Gastrocnemius medialis (tissue), 4 donors: ENCODE data around the gene TEDDM1. TPM values are rescaled to one million over a fixed set of nuclear protein-coding genes. Genes with fewer than 3 reads are reported as not detected.

Source experiments
- ATAC-seq, 2 donors: fragments of 150-250 bp; one replicate each; pipeline ENCODE4 v1.9.1; 2016
- DNase-seq, 2 donors: peaks; one replicate each; pipeline ENCODE4 v3.0.0-alpha.2; 2019
- H3K27ac ChIP-seq, 4 donors: fragments of 200-600 bp; sonication (generic); 1 replicate in 1 of 4; 2 replicates in 3 of 4; pipeline ENCODE4 v1.5.1; 2016 to 2018; ENCODE audit warnings: mild to moderate bottlenecking in 2 of 4, moderate library complexity in 1 of 4
- H3K27me3 ChIP-seq, 3 donors: fragments of 200-600 bp; sonication (generic) in 2 of 3; 1 replicate in 1 of 3; 2 replicates in 2 of 3; pipeline versions ENCODE4 v1.5.1 to v1.6.0; 2016 to 2019; ENCODE audit warnings: mild to moderate bottlenecking in 1 of 3, moderate library complexity in 1 of 3
- H3K36me3 ChIP-seq, 2 donors: fragments of 200-600 bp; sonication (generic) in 1 of 2; one replicate each; pipeline ENCODE4 v1.5.1; 2017 to 2018
- H3K4me1 ChIP-seq, 2 donors: fragments of 200-600 bp; sonication (generic) in 1 of 2; one replicate each; pipeline ENCODE4 v1.5.1; 2016 to 2017; ENCODE audit warnings: mild to moderate bottlenecking in 2 of 2
- H3K4me3 ChIP-seq, 4 donors: fragments of 200-600 bp; sonication (generic) in 3 of 4; 1 replicate in 1 of 4; 2 replicates in 3 of 4; pipeline ENCODE4 v1.5.1; 2016 to 2019; ENCODE audit warnings: mild to moderate bottlenecking in 2 of 4
- H3K9me3 ChIP-seq, 3 donors: fragments of 200-600 bp; sonication (generic) in 2 of 3; 1 replicate in 1 of 3; 2 replicates in 2 of 3; pipeline ENCODE4 v1.5.1; 2016 to 2019
- POLR2A ChIP-seq, 2 donors: fragments of 450-650 bp; IDR thresholded peaks; one replicate each; pipeline ENCODE4 v1.6.1; 2017; ENCODE audit warnings: antibody characterized with exemption in 2 of 2, mild to moderate bottlenecking in 2 of 2, moderate library complexity in 2 of 2
- in situ Hi-C, 4 donors: fragments of 200-750 bp; cut with MboI; loops; one replicate each; pipeline versions ENCODE4 v1.15.0 to v1.8.0; 2017; ENCODE audit warnings: low sequenced_read_pairs in 4 of 4
- intact Hi-C: fragments of 100-400 bp; cut with DNase I; formaldehyde crosslinking; loops from one replicate; pipeline ENCODE4 v1.15.1; 2023; ENCODE audit warnings: low total_unique reads
- total RNA-seq, 4 donors: library from RNA; depleted of rRNA; stranded (reverse); fragments of >200 nt; gene quantifications; one replicate each; pipeline versions ENCODE4 v1.1.0 to v1.2.3, GENCODE V29; 2016
- TF ChIP-seq, protein P1 (sequence below), 5 experiments: fragments of 450-650 bp in 3 of 5; fragments of 200-600 bp in 2 of 5; sonication (generic) in 2 of 5; IDR thresholded peaks in 4 of 5; conservative IDR thresholded peaks in 1 of 5; 1 replicate in 4 of 5; 2 replicates in 1 of 5; pipeline ENCODE4 v1.5.1; 2016 to 2019; ENCODE audit warnings: antibody characterized with exemption in 5 of 5, mild to moderate bottlenecking in 3 of 5, moderate library complexity in 3 of 5

The TEDDM1 gene
- total RNA-seq, 4 donors from 2014 or later, result not detected

DNA sequence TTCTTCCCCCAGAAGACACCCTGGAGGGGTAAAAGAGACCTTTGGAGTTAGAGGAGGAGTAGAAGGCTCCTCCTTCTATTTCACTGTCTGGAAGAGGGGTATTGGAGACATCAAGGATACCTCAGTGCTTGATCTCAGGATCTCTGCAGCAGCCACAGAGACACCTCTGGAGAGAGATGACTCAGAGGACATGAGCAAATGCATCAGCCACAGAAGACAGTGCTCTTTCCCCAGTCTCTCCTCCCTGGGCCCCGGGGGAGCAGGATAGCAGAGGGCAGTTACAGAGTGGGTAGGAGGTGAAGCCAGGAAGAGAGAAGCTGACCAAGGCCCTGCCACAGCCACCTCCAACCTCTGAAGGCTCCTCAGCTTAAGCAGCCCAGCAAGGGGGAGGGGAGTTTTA lies 15.3 kb upstream of the TEDDM1 start:
- intact Hi-C loops, result no loop called here
- in situ Hi-C loops, result loop anchor here in 1 of 4 donors (25.0 kb wide), 1 partner anchor 928 kb away; the partner anchor contains the start of gene CACNA1E
- Histone ChIP-seq H3K27ac (no peak overlapping the region), H3K4me1 (peaks cover 3% of the 10 kb centered on the region in 2 donors), H3K9me3 (no peaks in the 10 kb centered on the region), H3K36me3 (no peaks in the 10 kb centered on the region), H3K27me3 (no peaks in the 10 kb centered on the region), H3K4me3 (no peak overlapping the region)
- DNase-seq (no peak), ATAC-seq (no peak)
- TF ChIP-seq, protein P1, sequence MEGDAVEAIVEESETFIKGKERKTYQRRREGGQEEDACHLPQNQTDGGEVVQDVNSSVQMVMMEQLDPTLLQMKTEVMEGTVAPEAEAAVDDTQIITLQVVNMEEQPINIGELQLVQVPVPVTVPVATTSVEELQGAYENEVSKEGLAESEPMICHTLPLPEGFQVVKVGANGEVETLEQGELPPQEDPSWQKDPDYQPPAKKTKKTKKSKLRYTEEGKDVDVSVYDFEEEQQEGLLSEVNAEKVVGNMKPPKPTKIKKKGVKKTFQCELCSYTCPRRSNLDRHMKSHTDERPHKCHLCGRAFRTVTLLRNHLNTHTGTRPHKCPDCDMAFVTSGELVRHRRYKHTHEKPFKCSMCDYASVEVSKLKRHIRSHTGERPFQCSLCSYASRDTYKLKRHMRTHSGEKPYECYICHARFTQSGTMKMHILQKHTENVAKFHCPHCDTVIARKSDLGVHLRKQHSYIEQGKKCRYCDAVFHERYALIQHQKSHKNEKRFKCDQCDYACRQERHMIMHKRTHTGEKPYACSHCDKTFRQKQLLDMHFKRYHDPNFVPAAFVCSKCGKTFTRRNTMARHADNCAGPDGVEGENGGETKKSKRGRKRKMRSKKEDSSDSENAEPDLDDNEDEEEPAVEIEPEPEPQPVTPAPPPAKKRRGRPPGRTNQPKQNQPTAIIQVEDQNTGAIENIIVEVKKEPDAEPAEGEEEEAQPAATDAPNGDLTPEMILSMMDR (IDR thresholded peaks at IDR 0.05 in 4 of 5, conservative IDR thresholded peaks at IDR 0.05 in 1 of 5), result no peak
- no peak for TF ChIP-seq POLR2A (IDR thresholded peaks at IDR 0.05)

DNA sequence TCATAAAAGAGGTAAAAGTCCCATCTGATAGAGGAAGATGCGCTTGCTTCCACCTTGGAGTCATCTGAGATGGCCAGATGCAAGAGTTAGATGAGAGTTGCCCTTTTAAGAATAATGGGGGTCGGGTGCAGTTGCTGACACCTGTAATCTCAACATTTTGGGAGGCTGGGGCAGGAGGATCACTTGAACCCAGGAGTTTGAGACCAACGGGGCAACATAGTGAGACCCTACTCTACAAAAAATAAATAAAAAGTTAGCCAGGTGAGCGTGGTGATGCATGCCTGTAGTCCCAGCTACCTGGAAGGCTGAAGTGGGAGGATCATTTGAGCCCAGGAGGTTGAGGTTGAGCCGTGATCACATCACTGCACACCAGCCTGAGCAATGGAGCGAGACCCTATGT lies 13.5 kb upstream of the TEDDM1 start:
- intact Hi-C loops, result no loop called here
- no peaks in the 10 kb centered on the region for H3K36me3 ChIP-seq
- H3K27me3 ChIP-seq, result no peaks in the 10 kb centered on the region
- H3K4me1 ChIP-seq, result peaks cover 10 to 13% of the 10 kb centered on the region in 2 donors
- no peak overlapping the region for H3K4me3 ChIP-seq
- no peaks in the 10 kb centered on the region for H3K9me3 ChIP-seq
- DNase-seq (no peak), ATAC-seq (no peak)
- TF ChIP-seq, protein P1 (IDR thresholded peaks at IDR 0.05 in 4 of 5, conservative IDR thresholded peaks at IDR 0.05 in 1 of 5), result no peak
- no peak for TF ChIP-seq POLR2A (IDR thresholded peaks at IDR 0.05)
- in situ Hi-C loops, result loop anchor here in 1 of 4 donors (25.0 kb wide), 1 partner anchor 927 kb away; the partner anchor contains the start of gene CACNA1E
- no peak overlapping the region for H3K27ac ChIP-seq

DNA sequence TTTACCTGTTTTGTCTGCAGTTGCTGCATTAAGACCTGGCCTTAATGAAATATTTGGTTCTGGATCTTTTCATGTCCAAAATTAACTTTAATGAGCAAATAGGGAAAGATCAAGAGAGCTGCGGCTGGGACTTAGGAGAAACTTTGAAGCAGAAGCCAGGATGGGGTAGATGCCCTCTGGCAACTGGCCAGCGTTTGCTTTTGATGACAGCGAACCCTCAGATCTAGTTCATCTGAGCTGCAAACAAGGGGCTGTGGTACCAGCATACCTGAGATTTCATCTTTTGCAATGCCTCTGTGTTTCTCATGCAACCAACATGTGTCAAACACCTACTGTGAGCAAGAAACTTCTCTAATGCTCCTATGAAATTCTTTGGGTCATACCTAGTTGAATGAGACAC lies 13.0 kb upstream of the TEDDM1 start:
- Histone ChIP-seq H3K4me1 (peaks cover 10 to 13% of the 10 kb centered on the region in 2 donors), H3K9me3 (no peaks in the 10 kb centered on the region), H3K36me3 (no peaks in the 10 kb centered on the region), H3K4me3 (no peak overlapping the region), H3K27me3 (no peaks in the 10 kb centered on the region), H3K27ac (no peak overlapping the region)
- ATAC-seq (no peak), DNase-seq (no peak)
- intact Hi-C loops (no loop called here), in situ Hi-C loops (loop anchor here in 1 of 4 donors (25.0 kb wide), 1 partner anchor 926 kb away; the partner anchor contains the start of gene CACNA1E)
- no peak for TF ChIP-seq POLR2A (IDR thresholded peaks at IDR 0.05)
- TF ChIP-seq, protein P1 (IDR thresholded peaks at IDR 0.05 in 4 of 5, conservative IDR thresholded peaks at IDR 0.05 in 1 of 5), result no peak

DNA sequence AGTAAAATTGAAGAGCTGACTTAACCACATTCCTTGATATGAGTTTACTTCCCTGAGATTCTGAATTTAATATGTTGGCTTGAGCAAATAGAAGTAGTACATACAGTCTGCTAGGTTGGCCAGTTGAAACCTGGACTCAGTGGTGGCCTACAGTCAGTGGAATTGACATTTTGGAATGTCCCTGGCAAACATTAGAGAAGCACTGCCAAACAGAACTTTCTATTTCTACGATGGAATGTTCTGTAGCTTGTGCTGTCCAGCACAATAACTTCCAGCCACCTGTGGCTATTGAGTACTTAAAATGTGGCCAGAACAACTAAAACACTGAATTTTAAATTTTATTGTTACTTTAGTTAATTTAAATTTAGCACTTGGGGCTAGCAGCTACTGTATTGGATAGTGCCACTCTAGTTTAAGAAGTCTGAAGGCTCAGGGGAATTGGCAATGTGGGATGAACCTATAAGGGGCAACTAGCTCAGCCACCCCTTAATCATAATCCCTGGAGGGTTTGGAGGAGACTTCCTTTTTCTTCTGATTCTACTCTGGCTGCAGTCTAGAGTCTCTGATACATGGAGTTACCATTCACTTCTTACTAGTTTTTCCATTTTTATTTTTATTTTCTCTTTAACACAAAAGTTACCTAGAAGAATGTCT lies 10.3 kb upstream of the TEDDM1 start:
- Histone ChIP-seq H3K4me3 (no peak overlapping the region), H3K27ac (peak overlapping the region in 2 of 4 donors; percentile 13 to 29), H3K27me3 (no peaks in the 10 kb centered on the region), H3K36me3 (no peaks in the 10 kb centered on the region), H3K4me1 (peaks cover 10 to 13% of the 10 kb centered on the region in 2 donors), H3K9me3 (no peaks in the 10 kb centered on the region)
- TF ChIP-seq, protein P1 (IDR thresholded peaks at IDR 0.05 in 4 of 5, conservative IDR thresholded peaks at IDR 0.05 in 1 of 5), result no peak
- no peak for TF ChIP-seq POLR2A (IDR thresholded peaks at IDR 0.05)
- peak; percentile 95 to 99 for ATAC-seq
- intact Hi-C loops (no loop called here), in situ Hi-C loops (loop anchor here in 1 of 4 donors (25.0 kb wide), 1 partner anchor 923 kb away; the partner anchor contains the start of gene CACNA1E)
- DNase-seq, result peak in 1 of 2 donors; percentile 32
